ENCODE data around the gene IFNA10. TPM values are rescaled to one million over a fixed set of nuclear protein-coding genes. Genes with fewer than 3 reads are reported as not detected.
"Not testable (repeated sequence)": the region's sequence is repeated elsewhere in the genome, so short reads cannot be mapped to it uniquely, and the experiment has no call there.

Gene IFNA10
- total and polyA plus RNA-seq, 4 donors: not detected

DNA sequence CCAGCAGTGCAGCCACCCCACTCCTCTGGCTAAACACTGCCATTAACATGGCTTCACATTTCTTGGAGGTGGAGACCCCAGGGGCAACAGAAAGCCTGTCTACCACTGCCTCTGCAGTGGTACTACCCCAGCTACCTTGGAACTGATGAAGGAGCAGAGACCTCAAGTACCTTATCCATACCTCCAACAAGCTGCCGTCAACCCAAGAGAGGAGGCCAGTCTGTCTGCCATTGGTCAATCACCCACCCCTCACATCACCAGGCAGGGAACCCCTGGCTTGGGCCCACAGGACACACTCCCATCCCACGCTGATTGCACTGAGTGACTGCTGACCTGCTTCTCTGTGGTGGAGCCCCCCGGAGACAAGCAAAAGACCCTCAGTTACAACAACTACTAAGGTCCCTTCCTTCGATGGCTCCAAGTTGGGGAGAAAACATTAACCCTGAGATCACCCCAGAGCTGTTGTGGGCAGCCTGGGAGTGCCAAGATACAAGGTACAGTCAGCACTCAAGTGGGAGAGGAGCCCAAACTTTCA lies 27.3 kb upstream of the IFNA10 start:
- H3K27ac ChIP-seq (ENCODE audit: low read depth, low read length): no peak overlapping the region
- H3K4me1 ChIP-seq (ENCODE audit: control insufficient read depth, insufficient read depth, low read length): no peaks in the 10 kb centered on the region
- no peak overlapping the region for H3K4me3 ChIP-seq (ENCODE audit: low read depth, low read length)
- no peaks in the 10 kb centered on the region for H3K36me3 ChIP-seq (ENCODE audit: control insufficient read depth, insufficient read depth, low read length)
- DNase-seq (ENCODE audit: low read depth in 4 of 6, low spot score in 6 of 6): no peak
- WGBS (ENCODE audit: insufficient coverage): 91% methylated on average over 4 of the region's 4 CpGs
- no peaks in the 10 kb centered on the region for H3K27me3 ChIP-seq (ENCODE audit: control insufficient read depth, insufficient read depth, low read length)
- H3K9me3 ChIP-seq (ENCODE audit: control insufficient read depth, insufficient read depth, low read length): no peaks in the 10 kb centered on the region

DNA sequence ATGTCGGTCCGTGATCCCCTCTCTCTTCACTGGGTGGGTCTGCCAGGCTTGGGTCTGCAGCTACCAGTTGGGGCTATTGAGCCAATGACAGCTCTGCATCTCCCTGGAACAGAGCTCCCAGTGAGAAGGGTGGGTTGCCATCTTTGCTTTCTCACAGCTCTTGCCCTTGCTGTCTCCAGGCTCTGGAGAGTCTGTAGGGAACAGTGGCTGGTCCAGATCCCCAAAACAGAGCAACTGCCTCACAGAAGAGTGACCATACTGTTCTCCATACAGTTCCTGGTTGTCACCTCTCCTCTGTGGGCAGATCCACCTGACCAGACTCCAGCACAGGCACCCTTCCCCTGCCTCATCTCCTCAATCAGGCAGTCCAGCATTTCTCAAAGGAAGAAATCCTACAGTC lies 26.3 kb upstream of the IFNA10 start:
- H3K9me3 ChIP-seq (ENCODE audit: control insufficient read depth, insufficient read depth, low read length): no peaks in the 10 kb centered on the region

DNA sequence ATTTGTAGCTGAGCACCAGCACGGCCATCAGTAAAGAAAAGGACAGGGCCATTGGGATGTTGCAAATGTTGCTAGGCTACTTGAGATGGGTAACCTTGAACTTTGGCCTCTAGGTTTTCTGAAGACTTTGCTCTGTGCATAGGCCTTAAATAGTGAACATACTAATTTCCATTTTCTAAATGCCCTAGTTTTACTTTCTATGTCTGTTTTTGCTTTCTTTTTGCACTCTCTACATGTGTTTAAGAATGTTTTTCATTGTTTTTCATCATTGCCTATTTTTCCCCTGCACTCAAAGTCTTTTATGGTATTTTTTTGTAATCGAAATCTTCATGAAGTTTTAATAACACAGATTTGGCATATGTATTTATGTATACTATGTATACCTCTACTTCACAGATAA lies 21.2 kb upstream of the IFNA10 start, which contains the start of gene IFNA17:
Gene IFNA17 (minus strand): TSS at position 101 of the 400 bp plus-strand sequence. CDS start 49 bp downstream, at position 52.
- Histone ChIP-seq H3K27me3 (ENCODE audit: control insufficient read depth, insufficient read depth, low read length) (no peaks in the 10 kb centered on the region), H3K36me3 (ENCODE audit: control insufficient read depth, insufficient read depth, low read length) (no peaks in the 10 kb centered on the region), H3K27ac (ENCODE audit: low read depth, low read length) (no peak within 1 kb of the TSS), H3K4me1 (ENCODE audit: control insufficient read depth, insufficient read depth, low read length) (no peaks in the 10 kb centered on the region), H3K9me3 (ENCODE audit: control insufficient read depth, insufficient read depth, low read length) (no peaks in the 10 kb centered on the region), H3K4me3 (ENCODE audit: low read depth, low read length) (no peak within 1 kb of the TSS)
- no peak for DNase-seq (ENCODE audit: low read depth in 4 of 6, low spot score in 6 of 6)
- WGBS (ENCODE audit: insufficient coverage): no CpG with 5 or more reads among the region's 2 CpGs

More for the DNA sequence above, 26.3 kb upstream of the IFNA10 start:
- H3K4me3 ChIP-seq (ENCODE audit: low read depth, low read length): no peak overlapping the region
- no peak overlapping the region for H3K27ac ChIP-seq (ENCODE audit: low read depth, low read length)
- no peak for DNase-seq (ENCODE audit: low read depth in 4 of 6, low spot score in 6 of 6)
- 100% methylated on average over 2 of the region's 2 CpGs for WGBS (ENCODE audit: insufficient coverage)
- no peaks in the 10 kb centered on the region for H3K27me3 ChIP-seq (ENCODE audit: control insufficient read depth, insufficient read depth, low read length)
- H3K36me3 ChIP-seq (ENCODE audit: control insufficient read depth, insufficient read depth, low read length): no peaks in the 10 kb centered on the region
- no peaks in the 10 kb centered on the region for H3K4me1 ChIP-seq (ENCODE audit: control insufficient read depth, insufficient read depth, low read length)

DNA sequence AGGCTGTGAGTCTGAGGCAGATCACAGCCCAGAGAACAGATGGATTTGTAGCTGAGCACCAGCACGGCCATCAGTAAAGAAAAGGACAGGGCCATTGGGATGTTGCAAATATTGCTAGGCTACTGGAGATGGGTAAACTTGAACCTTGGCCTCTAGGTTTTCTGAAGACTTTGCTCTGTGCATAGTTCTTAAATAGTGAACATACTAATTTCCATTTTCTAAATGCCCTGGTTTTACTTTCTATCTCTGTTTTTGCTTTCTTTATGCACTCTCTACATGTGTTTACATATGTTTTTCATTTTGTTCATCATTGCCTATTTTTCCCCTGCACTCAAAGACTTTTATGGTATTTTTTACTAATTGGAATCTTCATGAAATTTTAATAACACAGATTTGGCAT lies 10.3 kb upstream of the IFNA10 start, which contains the start of gene IFNA16:
Gene IFNA16 (minus strand): TSS at position 101 of the 400 bp plus-strand sequence. CDS start 6 bp downstream, at position 95.
- not testable (repeated sequence) for H3K36me3 ChIP-seq (ENCODE audit: control insufficient read depth, insufficient read depth, low read length); H3K4me3 ChIP-seq (ENCODE audit: low read depth, low read length); DNase-seq (ENCODE audit: low read depth in 4 of 6, low spot score in 6 of 6); H3K27ac ChIP-seq (ENCODE audit: low read depth, low read length); H3K9me3 ChIP-seq (ENCODE audit: control insufficient read depth, insufficient read depth, low read length); H3K27me3 ChIP-seq (ENCODE audit: control insufficient read depth, insufficient read depth, low read length); H3K4me1 ChIP-seq (ENCODE audit: control insufficient read depth, insufficient read depth, low read length)
- WGBS (ENCODE audit: insufficient coverage): 100% methylated on average over 1 of the region's 1 CpG

DNA sequence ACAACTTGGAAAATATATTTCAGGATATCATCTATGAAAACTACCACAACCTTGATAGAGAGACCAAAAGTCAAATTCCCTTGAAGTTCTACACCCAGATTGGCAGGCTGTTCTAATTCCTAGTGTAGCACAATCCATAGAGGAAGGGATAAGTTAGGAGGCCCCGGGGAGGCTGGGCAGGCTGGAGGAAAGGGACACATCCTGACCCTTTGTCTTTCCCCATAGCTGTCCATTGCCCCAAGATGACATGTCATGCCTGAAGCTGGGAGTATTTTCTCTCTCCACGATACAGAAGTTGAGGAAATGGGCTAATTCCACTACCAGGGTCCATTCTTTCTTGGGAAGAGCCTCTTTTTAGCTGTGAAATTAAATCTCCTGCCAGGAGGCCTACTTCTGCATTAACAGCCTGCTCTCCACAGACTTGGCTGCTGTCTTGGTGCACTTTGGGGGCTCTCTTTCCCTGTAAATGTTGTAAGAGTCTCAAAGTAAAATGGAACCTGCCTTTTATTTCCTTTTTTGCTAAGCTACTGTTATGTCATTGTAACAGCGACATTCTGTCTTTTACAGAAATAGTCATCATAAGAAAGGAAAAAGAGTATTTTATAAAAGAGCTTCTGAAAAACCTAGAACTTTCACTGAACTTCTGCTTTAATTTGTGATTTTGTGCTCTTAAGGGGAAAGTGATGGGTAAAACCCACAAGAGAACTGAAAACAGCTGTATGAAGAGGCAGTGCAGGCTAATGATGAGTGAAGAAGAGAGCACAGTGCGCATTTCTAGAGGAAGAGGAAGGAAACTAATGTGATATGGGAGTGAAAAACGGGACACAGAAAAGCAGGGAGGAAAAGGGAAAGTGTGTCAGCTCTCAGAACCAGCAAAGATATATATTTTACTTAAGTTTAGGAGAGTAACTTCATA lies 6.7 kb upstream of the IFNA10 start:
- H3K4me3 ChIP-seq (ENCODE audit: low read depth, low read length); H3K36me3 ChIP-seq (ENCODE audit: control insufficient read depth, insufficient read depth, low read length); H3K9me3 ChIP-seq (ENCODE audit: control insufficient read depth, insufficient read depth, low read length); H3K27ac ChIP-seq (ENCODE audit: low read depth, low read length); H3K4me1 ChIP-seq (ENCODE audit: control insufficient read depth, insufficient read depth, low read length); H3K27me3 ChIP-seq (ENCODE audit: control insufficient read depth, insufficient read depth, low read length): not testable (repeated sequence)
- DNase-seq (ENCODE audit: low read depth in 4 of 6, low spot score in 6 of 6): peak in 1 of 6 donors; percentile 9
- WGBS (ENCODE audit: insufficient coverage): no CpG with 5 or more reads among the region's 5 CpGs

DNA sequence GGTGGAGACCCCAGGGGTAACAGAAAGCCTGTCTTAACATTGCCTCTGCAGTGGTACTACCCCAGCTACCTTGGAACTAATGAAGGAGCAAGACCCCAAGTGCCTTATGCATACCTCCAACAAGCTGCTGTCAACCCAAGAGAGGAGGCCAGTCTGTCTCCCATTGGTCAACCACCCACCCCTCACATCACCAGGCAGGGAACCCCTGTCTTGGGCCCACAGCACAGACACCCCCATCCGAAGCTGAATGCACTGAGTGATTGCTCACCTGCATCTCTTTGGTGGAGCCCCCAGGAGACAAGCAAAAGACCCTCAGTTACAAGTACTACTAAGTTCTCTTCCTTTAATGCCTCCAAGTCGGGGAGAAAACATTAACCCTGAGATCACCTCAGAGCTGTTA lies 5.2 kb upstream of the IFNA10 start:
- WGBS (ENCODE audit: insufficient coverage): 92% methylated on average over 1 of the region's 2 CpGs
- not testable (repeated sequence) for H3K4me1 ChIP-seq (ENCODE audit: control insufficient read depth, insufficient read depth, low read length); DNase-seq (ENCODE audit: low read depth in 4 of 6, low spot score in 6 of 6); H3K9me3 ChIP-seq (ENCODE audit: control insufficient read depth, insufficient read depth, low read length); H3K27me3 ChIP-seq (ENCODE audit: control insufficient read depth, insufficient read depth, low read length); H3K36me3 ChIP-seq (ENCODE audit: control insufficient read depth, insufficient read depth, low read length); H3K27ac ChIP-seq (ENCODE audit: low read depth, low read length); H3K4me3 ChIP-seq (ENCODE audit: low read depth, low read length)

DNA sequence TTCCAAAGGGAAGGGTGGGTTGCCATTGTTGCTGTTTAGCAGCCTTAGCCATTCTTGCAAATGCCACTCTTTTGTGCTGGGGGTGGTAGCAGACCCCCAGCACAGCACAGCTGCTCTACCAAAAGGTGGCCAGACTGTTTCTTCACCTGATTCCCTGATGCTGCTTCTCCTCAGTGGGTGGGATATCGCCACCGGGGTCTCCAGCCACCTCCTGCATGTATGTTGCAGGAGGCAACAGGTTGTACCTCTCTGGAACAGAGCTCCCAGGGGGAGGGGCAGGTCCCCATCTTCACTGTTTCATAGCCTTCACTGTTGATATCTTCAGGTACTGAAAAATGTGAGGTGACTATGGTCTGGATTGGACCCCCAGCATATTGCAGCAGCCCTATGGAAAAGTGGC lies 3.8 kb upstream of the IFNA10 start:
- H3K27me3 ChIP-seq (ENCODE audit: control insufficient read depth, insufficient read depth, low read length); H3K9me3 ChIP-seq (ENCODE audit: control insufficient read depth, insufficient read depth, low read length); H3K27ac ChIP-seq (ENCODE audit: low read depth, low read length); DNase-seq (ENCODE audit: low read depth in 4 of 6, low spot score in 6 of 6); H3K36me3 ChIP-seq (ENCODE audit: control insufficient read depth, insufficient read depth, low read length); H3K4me3 ChIP-seq (ENCODE audit: low read depth, low read length); H3K4me1 ChIP-seq (ENCODE audit: control insufficient read depth, insufficient read depth, low read length): not testable (repeated sequence)
- 100% methylated on average over 1 of the region's 2 CpGs for WGBS (ENCODE audit: insufficient coverage)

DNA sequence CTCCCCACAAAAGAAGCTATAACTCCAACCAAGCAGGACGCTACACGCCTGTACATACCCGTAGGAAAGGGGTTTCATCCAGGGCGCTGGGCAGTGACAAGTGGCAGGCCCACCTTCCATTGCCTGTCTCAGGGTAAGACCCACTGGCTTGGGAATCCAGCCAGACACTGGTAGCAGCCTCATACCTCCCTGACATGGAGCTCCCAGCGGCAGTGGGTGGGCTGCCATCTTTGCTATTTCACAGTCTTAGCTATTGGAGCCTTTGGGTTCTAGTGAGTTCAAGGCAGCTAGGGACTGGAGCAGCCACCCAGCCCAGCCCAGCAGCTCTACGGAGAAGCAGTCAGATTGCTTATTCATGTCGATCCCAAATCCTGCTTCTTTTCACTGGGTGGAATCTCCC lies 3.4 kb upstream of the IFNA10 start:
- no peak overlapping the region for H3K27ac ChIP-seq (ENCODE audit: low read depth, low read length)
- H3K27me3 ChIP-seq (ENCODE audit: control insufficient read depth, insufficient read depth, low read length): no peaks in the 10 kb centered on the region
- no peak overlapping the region for H3K4me3 ChIP-seq (ENCODE audit: low read depth, low read length)
- no peaks in the 10 kb centered on the region for H3K4me1 ChIP-seq (ENCODE audit: control insufficient read depth, insufficient read depth, low read length)
- no peak for DNase-seq (ENCODE audit: low read depth in 4 of 6, low spot score in 6 of 6)
- H3K36me3 ChIP-seq (ENCODE audit: control insufficient read depth, insufficient read depth, low read length): no peaks in the 10 kb centered on the region
- no peaks in the 10 kb centered on the region for H3K9me3 ChIP-seq (ENCODE audit: control insufficient read depth, insufficient read depth, low read length)
- 91% methylated on average over 7 of the region's 7 CpGs for WGBS (ENCODE audit: insufficient coverage)

DNA sequence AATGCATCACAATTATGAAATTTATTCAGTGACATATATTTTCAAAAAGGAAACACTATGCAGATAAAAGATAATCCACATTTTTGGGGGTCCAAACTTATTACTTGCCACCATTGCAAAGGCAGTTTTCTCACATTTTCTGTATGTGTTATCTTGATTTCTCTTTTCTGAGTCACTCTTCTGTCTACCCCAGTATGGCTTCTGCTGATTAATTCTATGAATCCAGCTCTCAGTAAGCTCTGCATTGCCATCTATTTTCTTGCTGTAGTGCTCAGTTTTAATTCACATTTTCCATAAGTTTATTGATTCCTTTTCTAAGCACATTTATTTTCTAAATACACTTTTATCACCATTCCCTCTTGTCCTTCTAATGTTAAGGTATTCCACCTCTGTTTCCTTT lies 1.7 kb downstream of the IFNA10 start:
- no peaks in the 10 kb centered on the region for H3K4me1 ChIP-seq (ENCODE audit: control insufficient read depth, insufficient read depth, low read length)
- H3K36me3 ChIP-seq (ENCODE audit: control insufficient read depth, insufficient read depth, low read length): no peaks in the 10 kb centered on the region
- no peak for DNase-seq (ENCODE audit: low read depth in 4 of 6, low spot score in 6 of 6)
- H3K9me3 ChIP-seq (ENCODE audit: control insufficient read depth, insufficient read depth, low read length): no peaks in the 10 kb centered on the region
- no peaks in the 10 kb centered on the region for H3K27me3 ChIP-seq (ENCODE audit: control insufficient read depth, insufficient read depth, low read length)
- H3K27ac ChIP-seq (ENCODE audit: low read depth, low read length): no peak overlapping the region
- H3K4me3 ChIP-seq (ENCODE audit: low read depth, low read length): no peak overlapping the region

DNA sequence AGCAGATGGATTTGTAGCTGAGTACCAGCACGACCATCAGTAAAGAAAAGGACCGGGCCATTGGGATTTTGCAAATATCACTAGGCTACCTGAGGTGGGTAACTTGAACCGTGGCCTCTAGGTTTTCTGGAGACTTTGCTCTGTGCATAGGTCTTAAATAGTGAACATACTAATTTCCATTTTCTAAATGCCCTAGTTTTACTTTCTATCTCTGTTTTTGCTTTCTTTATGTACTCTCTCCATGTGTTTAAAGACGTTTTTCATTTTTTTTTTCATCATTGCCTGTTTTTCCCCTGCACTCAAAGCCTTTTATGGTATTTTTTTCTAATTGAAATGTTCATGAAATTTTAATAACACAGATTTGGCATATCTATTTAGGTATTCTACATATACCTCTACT lies 4.8 kb downstream of the IFNA10 start, which contains the start of gene IFNA7:
Gene IFNA7 (minus strand): TSS at position 101 of the 400 bp plus-strand sequence. CDS start 40 bp downstream, at position 61.
- not testable (repeated sequence) for H3K4me3 ChIP-seq (ENCODE audit: low read depth, low read length); H3K36me3 ChIP-seq (ENCODE audit: control insufficient read depth, insufficient read depth, low read length); H3K9me3 ChIP-seq (ENCODE audit: control insufficient read depth, insufficient read depth, low read length); H3K27me3 ChIP-seq (ENCODE audit: control insufficient read depth, insufficient read depth, low read length); DNase-seq (ENCODE audit: low read depth in 4 of 6, low spot score in 6 of 6); H3K27ac ChIP-seq (ENCODE audit: low read depth, low read length); H3K4me1 ChIP-seq (ENCODE audit: control insufficient read depth, insufficient read depth, low read length)
- 100% methylated on average over 2 of the region's 4 CpGs for WGBS (ENCODE audit: insufficient coverage)
